GM19467 (cell line): ENCODE measurements around the gene CRK.
"Not testable (repeated sequence)": the region's sequence is repeated elsewhere in the genome, so short reads cannot be mapped to it uniquely, and the experiment has no call there.

Experiments
- ATAC-seq: cut with Tn5 transposase; IDR thresholded peaks from one replicate; pipeline ENCODE4 v1.9.1; 2021; ENCODE audit warnings: mild to moderate bottlenecking, moderate library complexity; ENCODE audit not compliant: unreplicated experiment

Gene CRK

DNA sequence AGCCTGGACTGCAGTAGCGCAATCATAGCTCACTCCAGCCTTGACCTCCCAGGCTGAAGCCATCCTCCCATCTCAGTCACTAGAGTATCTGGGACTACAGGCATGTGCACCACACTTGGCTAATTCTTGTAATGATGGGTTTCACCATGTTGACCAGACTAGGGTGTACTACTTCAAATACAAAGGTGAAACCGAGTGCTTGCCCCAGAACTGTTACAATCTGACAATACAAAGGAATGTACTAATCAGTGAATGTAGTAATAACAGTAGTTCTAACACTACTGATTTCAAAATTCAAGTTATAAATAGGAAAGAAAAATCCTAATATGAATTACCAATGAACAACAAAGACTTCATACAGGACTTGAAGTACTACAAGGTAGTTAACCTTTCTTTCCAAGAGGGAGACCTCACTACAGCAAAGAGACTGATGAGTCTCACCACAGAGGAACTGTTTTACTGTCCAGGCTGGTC is 24.4 kb downstream of the CRK start:
- no peak for ATAC-seq

DNA sequence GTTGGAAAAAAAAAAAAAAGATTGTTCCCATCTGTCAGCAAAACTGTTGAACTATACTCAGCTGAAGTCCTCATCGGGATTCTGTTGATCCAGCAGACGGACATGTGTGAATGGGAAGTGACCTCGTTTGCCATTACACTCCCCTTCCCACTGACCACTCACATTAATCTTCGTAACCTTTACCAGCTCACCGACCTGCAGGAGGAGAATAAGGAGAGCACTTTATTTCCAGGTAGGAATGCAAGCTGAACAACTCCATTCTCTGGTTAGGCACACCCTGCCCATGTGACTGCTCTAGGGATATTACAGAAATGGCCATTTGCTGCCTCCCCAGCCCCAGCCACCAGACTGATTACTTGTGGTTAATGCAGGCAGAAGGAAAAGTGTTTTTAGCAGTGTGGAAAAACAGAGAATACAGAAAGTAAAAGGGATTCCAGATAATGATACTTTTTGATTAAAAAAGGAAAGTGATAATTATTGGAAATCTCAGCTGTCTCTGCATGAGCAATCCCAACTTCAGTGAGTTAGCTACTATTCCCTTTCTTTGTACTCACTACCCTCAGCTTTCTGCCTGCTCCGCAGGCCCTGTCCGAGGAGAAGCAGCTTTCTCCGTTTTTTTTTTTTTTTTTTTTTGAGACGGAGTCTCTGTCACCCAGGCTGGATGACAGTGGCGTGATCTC is 32.4 kb downstream of the CRK start:
- no peak for ATAC-seq

DNA sequence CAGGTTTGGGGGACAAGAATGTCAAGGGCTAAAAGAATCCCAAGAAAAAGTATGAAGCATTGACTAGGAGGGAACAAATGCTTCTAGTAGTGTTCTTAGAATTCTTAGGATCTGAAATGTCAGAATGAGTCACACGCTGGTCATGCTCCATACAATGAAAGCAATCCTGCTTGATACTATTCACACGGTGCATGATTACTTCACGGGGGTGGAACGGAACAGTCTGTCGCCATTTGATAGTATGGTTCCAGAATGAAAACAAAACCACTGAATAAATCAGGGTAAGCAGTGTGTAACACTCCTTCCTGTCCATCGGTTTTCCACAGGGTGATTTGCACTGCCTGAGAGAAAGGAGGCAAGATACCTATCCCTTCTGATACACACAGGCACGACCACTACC is 33.1 kb downstream of the CRK start:
- ATAC-seq: no peak

DNA sequence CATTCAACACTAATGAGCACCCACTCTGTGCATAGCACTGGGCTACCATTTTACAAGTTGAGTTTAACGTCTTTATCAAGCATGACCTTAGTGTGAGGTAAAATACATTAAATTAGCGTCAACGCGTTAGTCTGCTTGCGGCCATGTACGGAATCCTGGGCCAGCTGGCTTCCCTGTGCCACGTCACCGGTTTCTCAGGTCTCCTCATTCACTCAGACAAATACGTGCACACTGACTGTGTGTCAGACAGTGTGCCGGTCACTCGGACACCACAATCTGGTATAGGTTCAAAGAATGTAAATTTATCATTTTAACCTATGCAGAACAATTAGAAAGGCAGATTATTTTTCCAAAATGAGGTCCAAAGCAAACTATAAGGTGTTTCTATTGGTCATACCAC is 34.6 kb downstream of the CRK start:
- ATAC-seq: no peak

DNA sequence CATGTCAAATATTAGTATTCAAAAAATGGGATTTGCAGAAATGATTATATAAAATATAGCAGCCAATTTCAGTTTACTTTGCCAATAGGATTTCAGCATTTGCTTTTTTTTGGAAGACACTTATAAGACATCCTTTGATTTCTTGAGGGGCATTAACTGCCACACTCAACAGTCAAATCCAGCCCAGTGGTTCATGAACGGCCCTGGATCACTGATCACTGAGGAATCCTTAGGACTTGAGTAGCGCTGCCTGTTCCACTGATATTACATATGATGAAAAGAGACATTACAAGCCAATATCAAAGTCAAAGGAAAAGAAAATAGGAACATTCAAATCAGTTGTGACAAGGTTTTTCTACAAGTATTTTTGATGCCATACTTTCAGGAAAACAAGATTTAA is 35.1 kb downstream of the CRK start:
- ATAC-seq: no peak

DNA sequence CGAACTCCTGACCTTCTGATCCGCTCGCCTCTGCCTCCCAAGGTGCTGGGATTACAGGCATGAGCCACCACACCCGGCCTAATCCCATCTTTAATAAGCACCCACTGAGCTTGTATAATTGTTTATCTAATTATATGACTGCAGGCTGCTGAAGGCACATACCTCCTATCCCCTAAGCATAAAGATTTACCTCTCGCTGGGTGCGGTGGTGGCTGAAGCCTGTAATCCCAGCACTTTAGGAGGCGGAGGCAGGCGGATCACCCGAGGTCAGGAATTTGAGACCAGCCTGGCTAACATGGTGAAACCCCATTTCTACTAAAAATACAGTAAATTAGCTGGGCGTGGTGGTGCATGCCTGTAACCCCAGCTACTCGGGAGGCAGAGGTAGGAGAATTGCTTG is 35.9 kb downstream of the CRK start:
- no peak for ATAC-seq

DNA sequence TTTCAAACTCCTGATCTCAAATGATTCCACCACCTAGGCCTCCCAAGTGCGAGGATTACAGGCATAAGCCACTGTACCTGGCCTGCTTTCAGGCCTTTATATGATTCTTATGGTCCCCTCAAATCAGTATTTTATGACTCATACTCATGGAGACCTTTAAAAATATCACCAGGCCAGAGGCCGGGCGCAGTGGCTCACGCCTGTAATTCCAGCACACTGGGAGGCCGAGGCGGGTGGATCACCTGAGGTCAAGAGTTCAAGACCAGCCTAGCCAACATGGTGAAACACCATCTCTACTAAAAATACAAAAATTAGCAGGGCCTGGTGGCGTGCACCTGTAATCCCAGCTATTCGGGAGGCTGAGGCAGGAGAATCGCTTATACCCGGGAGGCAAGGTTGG is 37.6 kb downstream of the CRK start:
- ATAC-seq: not testable (repeated sequence)

DNA sequence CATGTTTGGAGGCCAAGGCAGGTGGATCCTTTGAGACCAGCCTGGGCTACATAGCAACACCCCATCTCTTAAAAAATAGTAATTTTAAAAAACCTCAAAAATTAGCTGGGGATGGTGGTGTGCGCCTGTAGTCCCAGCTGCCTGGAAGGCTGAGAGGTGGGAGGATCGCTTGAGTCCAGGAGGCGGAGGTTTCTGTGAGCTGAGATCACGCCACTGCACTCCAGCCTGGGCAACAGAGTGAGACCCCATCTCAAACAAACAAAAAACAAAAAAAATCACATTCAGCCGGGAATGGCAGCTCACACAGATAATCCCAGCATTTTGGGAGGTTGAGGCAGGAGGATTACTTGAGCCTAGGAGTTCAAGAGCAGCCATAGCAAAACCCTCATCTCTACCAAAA is 39.6 kb downstream of the CRK start:
- no peak for ATAC-seq

DNA sequence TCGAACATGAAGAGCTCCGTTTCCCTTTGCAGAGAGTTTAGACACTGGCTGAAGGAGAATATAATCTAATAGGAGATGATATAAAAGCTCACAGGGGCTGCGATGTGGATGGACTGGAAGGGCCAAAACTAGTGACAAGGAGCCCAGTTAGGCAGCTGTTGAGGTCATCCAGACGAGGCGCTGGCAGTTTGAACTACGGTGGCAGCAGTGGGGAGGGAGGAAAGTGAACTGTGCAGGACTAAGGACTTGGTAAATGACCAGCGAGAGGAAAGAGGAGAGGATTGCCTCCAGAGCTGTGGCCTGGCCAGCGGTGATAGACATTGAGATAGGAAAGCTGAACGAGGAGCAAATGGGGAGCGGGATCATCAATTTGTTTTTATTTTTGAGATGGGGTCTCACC is 41.4 kb downstream of the CRK start:
- ATAC-seq: no peak

DNA sequence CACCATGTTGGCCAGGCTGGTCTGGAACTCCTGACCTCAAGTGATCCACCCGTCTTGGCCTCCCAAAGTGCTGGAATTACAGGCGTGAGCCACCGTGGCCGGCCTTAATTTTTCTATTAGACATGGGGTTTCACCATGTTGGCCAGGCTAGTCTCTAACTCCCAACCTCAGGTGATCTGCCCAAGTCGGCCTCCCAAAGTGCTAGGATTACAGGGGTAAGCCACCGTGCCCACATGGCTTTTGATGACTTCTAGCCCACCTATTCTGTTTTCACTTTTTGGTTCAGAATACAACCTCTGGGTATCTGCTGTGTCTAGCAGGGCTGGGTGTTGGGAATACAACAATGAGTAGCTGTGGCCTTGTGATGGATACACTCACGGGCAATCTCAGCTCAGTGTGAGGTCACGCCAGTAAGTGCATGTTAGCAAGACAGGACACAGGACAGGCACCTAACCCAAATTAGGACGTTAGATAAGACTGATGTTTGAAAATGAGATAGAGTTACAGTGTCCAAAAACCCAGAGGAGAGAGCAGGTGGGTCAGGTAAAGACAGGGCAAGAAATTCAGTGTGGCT is 41.9 kb downstream of the CRK start:
- ATAC-seq: no peak

DNA sequence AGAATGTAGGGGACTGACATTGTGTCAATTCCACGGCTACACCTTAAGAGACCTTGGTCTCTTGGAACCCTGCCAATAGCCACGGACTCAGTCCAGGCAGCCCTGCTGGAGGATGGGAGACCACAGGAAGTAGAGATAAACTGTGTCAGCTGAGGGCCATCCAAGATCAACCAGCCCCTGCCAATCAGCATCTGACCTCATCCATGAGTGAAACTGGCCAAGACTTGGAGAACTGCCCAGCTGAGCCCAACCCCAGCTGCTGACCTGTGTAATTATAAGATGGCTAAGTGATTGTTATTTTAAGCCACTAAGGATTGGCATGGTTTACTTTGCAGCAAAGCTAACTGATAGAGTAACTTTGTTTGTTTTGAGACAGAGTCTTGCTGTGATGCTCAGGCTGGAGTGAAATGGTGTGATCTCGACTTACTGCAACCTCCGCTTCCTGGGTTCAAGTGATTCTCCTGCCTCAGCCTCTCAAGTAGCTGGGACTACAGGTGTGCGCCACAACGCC is 42.7 kb downstream of the CRK start:
- ATAC-seq: no peak

DNA sequence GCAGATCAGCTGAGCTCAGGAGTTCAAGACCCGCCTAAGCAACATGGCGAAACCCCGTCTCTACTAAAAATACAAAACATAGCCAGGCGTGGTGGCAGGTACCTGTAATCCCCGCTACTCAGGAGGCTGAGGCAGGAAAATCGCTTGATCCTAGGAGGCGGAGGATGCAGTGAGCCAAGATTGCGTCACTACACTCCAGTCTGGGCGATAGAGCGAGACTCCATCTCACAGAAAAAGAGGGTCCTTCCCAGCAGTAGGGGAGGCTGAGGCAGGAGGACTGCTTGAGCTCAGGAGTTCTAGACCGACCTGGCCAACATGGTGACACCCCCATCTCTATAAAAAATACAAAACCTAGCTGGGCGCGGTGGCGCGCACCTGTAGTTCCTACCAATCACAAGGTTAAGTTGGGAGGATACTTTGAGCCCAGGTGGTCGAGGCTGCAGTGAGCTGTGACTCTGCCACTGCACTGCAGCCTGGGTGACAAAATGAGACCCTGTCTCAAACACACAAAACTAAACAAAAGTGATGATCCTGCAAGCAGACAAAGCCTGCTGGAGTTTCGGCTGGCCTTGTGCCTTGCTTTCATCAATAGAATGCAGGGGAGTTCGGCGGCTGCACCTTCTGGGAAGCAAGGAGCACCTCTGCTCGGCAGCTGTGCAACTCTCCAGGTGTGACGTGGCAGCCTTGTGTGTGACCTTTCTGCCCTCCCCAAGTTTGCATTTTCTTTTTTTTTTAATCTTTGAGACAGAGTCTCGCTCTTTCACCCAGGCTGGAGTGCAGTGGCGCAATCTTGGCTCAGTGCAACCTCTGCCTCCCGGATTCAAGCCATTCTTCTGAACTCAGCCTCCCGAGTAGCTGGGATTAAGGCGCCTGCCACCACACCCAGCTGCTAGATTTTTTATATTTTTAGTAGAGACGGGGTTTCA is 43.6 kb downstream of the CRK start:
- ATAC-seq: no peak

DNA sequence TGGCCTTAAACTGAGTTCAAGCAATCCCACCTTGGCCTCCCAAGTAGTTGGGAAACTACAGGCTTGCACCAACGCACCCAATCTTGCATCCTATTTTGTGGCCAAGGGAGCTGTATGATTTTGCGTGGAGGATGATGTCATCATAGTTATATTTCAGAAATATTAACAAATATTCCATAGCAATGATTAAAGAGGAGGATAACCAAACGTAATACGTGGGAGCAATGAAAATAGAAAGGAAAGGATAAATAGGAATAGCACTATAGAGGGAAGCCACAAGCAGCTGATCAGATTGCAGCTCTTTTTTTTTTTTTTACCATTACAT is 53.8 kb downstream of the CRK start:
- ATAC-seq: no peak

DNA sequence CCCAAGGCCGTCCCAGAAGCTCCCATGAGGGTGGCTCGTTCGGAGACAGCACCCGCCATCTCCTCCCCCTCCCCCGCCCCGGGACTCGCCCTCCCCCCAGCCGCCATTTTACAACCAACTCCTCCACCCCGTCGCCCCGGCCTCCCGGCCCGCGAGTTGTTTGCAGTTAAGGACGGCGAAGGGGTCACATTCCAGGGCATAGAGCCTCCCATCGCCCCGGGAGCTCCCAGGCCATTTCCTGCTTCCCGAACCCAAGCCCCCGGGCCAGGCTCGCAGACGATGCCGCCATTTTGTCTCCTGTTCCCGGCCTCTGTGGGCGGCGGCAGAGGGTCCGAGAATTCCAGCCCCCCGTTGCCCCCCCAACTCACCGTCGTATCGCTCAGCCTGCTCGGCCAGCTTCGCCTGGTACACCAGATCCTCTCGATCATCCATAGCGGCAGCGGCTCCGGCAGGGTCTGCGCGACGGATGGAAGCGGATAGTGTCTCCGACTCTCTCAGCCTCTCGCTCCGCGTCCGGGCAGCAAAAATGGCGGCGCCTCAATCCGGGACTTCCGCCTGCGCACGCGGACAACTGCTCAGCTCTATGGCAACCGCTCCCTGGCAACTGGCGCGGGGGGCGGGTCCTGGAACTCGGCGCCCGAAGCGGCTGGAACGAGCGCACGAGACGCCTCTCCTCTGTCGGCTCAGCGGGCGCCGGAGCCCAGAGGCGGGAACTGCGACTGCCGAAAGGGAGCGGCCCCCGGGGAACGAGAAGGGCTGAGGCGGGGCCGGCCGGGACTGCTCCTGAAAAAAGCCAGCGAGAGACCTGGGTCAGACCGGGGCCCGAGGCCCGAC is 56.1 kb downstream of the CRK start, which contains the start of gene YWHAE:
TSS of gene YWHAE (minus strand) at position 544 of the 834 bp plus-strand sequence. CDS start at position 432, 112 bp downstream.
- peak; percentile 90 for ATAC-seq

DNA sequence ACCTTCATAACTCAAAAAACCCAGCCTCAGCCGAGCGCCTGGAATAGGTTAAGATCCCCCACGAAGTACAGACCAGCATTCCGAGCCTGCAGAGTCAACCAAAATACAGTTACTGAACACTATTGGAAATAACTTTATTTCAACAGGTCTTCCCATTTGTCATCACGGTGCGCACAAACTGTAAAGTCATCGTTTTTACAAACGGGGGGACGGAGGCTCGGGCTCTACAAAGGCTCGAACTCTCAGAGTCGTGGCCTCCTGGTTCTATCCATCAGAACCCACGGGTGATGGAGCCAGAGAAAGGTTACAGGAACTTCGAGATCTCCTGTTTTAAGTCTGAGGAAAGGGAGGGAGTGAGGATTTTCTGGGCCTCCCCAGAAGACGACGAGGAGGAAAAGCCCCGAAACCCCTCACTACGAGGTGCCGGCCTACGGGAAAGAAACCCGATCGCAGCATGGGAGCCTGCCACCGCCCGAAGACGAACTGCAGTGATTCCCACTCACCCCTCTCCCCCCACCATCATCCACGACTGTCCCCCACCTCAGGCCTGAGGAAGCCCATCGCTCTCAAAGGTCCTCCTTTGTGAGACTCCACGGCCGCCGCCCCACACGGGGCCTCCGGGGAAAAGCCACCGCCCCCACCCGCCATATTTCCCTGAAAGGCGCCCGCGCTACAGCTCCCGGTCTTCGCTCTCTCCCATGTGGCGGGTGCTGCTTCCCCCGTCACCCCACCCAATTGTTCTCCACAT is 56.9 kb downstream of the CRK start:
- peak; percentile 4 for ATAC-seq

DNA sequence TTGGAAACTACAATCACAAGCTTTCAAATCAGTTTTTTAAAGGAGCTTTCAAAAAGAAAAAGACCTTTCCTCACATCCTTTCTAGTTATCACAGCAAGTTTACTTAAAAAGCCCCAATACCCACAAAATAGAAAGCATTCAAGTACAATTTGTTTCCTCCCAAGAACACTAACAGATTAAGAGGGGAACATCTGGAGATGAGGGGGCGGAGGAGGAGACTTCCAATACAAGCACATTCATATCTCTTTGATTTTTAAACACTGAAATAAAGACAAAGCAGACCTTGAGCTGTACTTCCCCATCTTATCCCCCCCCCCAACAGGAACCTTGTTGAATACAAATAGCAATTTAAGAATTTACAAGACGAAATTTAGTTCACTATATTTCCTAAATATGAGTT is 58.0 kb downstream of the CRK start:
- ATAC-seq: no peak

DNA sequence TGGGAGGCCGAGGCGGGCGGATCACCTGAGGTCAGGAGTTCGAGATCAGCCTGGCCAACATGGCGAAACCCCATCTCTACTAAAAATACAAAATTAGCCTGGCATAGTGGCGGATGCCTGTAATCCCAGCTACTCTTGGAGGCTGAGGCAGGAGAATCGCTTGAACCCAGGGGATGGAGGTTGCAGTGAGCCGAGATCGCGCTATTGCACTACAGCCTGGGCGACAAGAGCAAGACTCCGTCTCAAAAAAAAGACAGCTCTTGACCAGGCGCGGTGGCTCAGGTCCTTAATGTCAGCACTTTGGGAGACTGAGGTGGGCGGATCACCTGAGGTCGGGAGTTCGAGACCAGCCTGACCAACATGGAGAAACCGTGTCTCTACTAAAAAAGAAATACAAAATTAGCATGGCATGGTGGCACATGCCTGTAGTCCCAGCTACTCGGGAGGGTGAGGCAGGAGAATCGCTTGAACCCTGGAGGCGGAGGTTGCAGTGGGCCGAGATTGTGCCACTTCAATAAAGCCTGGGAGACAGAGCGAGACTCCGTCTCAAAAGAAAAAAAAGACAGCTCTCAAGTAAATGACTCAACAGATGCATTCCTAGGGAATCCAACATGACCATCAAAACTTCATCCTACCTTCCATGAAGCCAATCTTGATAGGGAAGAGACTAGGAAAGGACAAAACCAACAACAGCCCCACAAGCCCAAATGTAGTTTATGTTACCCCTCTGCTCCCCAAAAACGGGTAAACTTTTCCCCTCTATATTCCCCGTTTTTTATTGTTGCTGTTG is 60.0 kb downstream of the CRK start:
- ATAC-seq: not testable (repeated sequence)

DNA sequence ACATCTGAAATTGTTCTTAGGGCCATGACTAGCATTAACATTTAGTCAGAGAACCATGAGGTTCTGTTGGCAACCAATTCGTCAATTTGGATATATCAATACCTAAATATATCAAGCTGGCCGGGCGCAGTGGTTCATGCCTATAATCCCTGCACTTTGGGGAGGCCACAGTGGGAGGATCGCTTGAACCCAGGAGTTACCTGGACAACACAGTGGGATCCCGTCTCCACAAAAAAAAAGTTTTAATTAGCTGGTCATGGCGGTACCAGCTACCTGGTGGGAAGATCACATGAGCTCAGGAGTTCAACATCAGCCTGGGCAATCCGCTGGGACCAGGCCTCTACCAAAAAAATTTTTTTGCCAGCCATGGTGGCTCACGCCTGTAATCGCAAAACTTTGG is 64.5 kb downstream of the CRK start:
- no peak for ATAC-seq
